GM12878 (cell line): Measurements from ENCODE around the gene SLC38A8. TPM values are rescaled to one million over a fixed set of nuclear protein-coding genes. Genes with fewer than 3 reads are reported as not detected.

Source experiments
- ATAC-seq: fragments of 200-7000 bp; cut with Tn5 transposase; 3 replicates; pipeline ENCODE4 v1.9.1; 2020; ENCODE audit warnings: mild to moderate bottlenecking, moderate library complexity
- BruUV-seq: library from RNA; stranded (reverse); fragments of 400-500 nt; replicated peaks from 2 replicates; lab custom pipeline; 2021; lab: Mats Ljungman, UMichigan
- CTCF ChIA-PET: fragments of 300-600 bp; sonication (Branson Sonifier 250); formaldehyde crosslinking; extraction: SDS; loops from one replicate; lab custom pipeline; 2021; ENCODE audit warnings: inconsistent platforms; lab: Yijun Ruan, JAX
- POLR2A ChIA-PET: fragments of 350-600 bp; formaldehyde crosslinking; extraction: SDS; loops from one replicate; lab custom pipeline; 2021; ENCODE audit warnings: inconsistent platforms; lab: Charles Lee
- RAD21 ChIA-PET: fragments of 300-600 bp; sonication (Branson Sonifier 250); formaldehyde crosslinking; loops from one replicate; lab custom pipeline; 2023; ENCODE audit warnings: antibody characterized with exemption; ENCODE audit not compliant: unreplicated experiment; lab: Charles Lee
- SMC1A ChIA-PET: fragments of 300-600 bp; sonication (Branson Sonifier 250); formaldehyde crosslinking; loops from one replicate; lab custom pipeline; 2023; ENCODE audit not compliant: unreplicated experiment, uncharacterized antibody; lab: Charles Lee
- DNase-seq: peaks from one replicate; pipeline ENCODE4 v3.0.0-alpha.2; 2011; ENCODE audit warnings: low read depth, low spot score
- FAIRE-seq: peaks from 3 replicates; lab custom pipeline; 2011; peaks lifted over from hg19 to GRCh38; lab: Jason Lieb, UNC
- H2AFZ ChIP-seq: 2 replicates; pipeline ENCODE4 v1.6.0; 2011; ENCODE audit warnings: low read depth, low read length, control low read depth; ENCODE audit not compliant: control insufficient read depth
- H3K27ac ChIP-seq: 2 replicates; pipeline ENCODE4 v1.5.1; 2011; ENCODE audit warnings: control low read depth; ENCODE audit not compliant: control insufficient read depth, insufficient read depth
- H3K27me3 ChIP-seq, 2 experiments: replicated peaks in 1 of 2; 2 replicates each; pipeline versions ENCODE4 v1.6.0 to v1.6.1; 2011; ENCODE audit warnings: low read length in 1 of 2; ENCODE audit not compliant: control insufficient read depth in 2 of 2, insufficient read depth in 2 of 2
- H3K36me3 ChIP-seq, 2 experiments: 2 replicates each; pipeline ENCODE4 v1.5.1; 2011; ENCODE audit warnings: low read length in 1 of 2; ENCODE audit not compliant: control insufficient read depth in 2 of 2, insufficient read depth in 2 of 2
- H3K4me1 ChIP-seq: 2 replicates; pipeline ENCODE4 v1.6.1; 2011; ENCODE audit warnings: mild to moderate bottlenecking, low read length, moderate library complexity, mixed read lengths; ENCODE audit not compliant: control insufficient read depth, insufficient read depth
- H3K4me2 ChIP-seq: 2 replicates; pipeline ENCODE4 v1.6.0; 2011; ENCODE audit warnings: control low read depth; ENCODE audit not compliant: control insufficient read depth, insufficient read depth
- H3K4me3 ChIP-seq: fragments of 200-600 bp; sonication (generic); 2 replicates; pipeline ENCODE4 v1.5.1; 2016
- H3K79me2 ChIP-seq: 2 replicates; pipeline ENCODE4 v1.6.0; 2011; ENCODE audit warnings: low read length; ENCODE audit not compliant: control insufficient read depth, insufficient read depth
- H3K9ac ChIP-seq: 2 replicates; pipeline ENCODE4 v1.8.0; 2011; ENCODE audit warnings: low read length, control low read depth, mixed read lengths; ENCODE audit not compliant: control insufficient read depth, insufficient read depth
- H3K9me3 ChIP-seq: replicated peaks from 3 replicates; pipeline ENCODE4 v1.5.1; 2011; ENCODE audit warnings: mild to moderate bottlenecking, low read length; ENCODE audit not compliant: control insufficient read depth, insufficient read depth
- H4K20me1 ChIP-seq: 2 replicates; pipeline ENCODE4 v1.6.0; 2011; ENCODE audit not compliant: control insufficient read depth, insufficient read depth
- CBX3 ChIP-seq: fragments of 200-600 bp; sonication (generic); IDR thresholded peaks from 2 replicates; pipeline ENCODE4 v1.6.1; 2016; ENCODE audit warnings: low read depth, borderline replicate concordance
- CHD4 ChIP-seq: fragments of 200-600 bp; sonication (generic); IDR thresholded peaks from 2 replicates; pipeline ENCODE4 v1.6.1; 2016; ENCODE audit warnings: mild to moderate bottlenecking
- E4F1 ChIP-seq: fragments of 450-650 bp; IDR thresholded peaks from 2 replicates; pipeline ENCODE4 v1.6.1; 2018; ENCODE audit warnings: borderline replicate concordance, mild to moderate bottlenecking; ENCODE audit not compliant: partially characterized antibody
- EGR1 ChIP-seq, 2 experiments: IDR thresholded peaks; 1 replicate in 1 of 2; 2 replicates in 1 of 2; pipeline ENCODE4 v1.6.1; 2011 to 2012; ENCODE audit warnings: low read depth in 2 of 2, low read length in 2 of 2, borderline replicate concordance in 1 of 2, mild to moderate bottlenecking in 1 of 2, moderate library complexity in 1 of 2
- EZH2 ChIP-seq: IDR thresholded peaks from 2 replicates; pipeline ENCODE4 v1.6.1; 2012; ENCODE audit warnings: low read depth, mild to moderate bottlenecking, control low read depth, inconsistent platforms, low read length, borderline replicate concordance; ENCODE audit not compliant: control insufficient read depth
- FOS ChIP-seq: IDR thresholded peaks from 3 replicates; pipeline ENCODE4 v1.6.1; 2011; ENCODE audit warnings: borderline replicate concordance; ENCODE audit not compliant: insufficient read length; ENCODE audit errors: extremely low read depth
- GATAD2B ChIP-seq: fragments of 450-650 bp; conservative IDR thresholded peaks from 2 replicates; pipeline ENCODE4 v1.6.1; 2017; ENCODE audit warnings: low read depth, mild to moderate bottlenecking, moderate library complexity
- IRF3 ChIP-seq: fragments of 450-650 bp; IDR thresholded peaks from 2 replicates; pipeline ENCODE4 v1.6.1; 2014; ENCODE audit warnings: mild to moderate bottlenecking
- SP1 ChIP-seq: IDR thresholded peaks from one replicate; pipeline ENCODE4 v1.6.1; 2011; ENCODE audit warnings: low read depth, low read length
- SREBF2 ChIP-seq: IDR thresholded peaks from 2 replicates; pipeline ENCODE4 v1.6.1; 2012; ENCODE audit warnings: mild to moderate bottlenecking, low read length
- ZBTB4 ChIP-seq: fragments of 450-650 bp; formaldehyde crosslinking; IDR thresholded peaks from 2 replicates; pipeline ENCODE4 v1.4.0; 2022; ENCODE audit warnings: mild to moderate bottlenecking, moderate library complexity
- ZNF217 ChIP-seq: fragments of 450-650 bp; IDR thresholded peaks from 2 replicates; pipeline ENCODE4 v1.6.1; 2017; ENCODE audit warnings: antibody characterized with exemption, mild to moderate bottlenecking
- ZZZ3 ChIP-seq: IDR thresholded peaks from 2 replicates; pipeline ENCODE4 v1.6.1; 2011; ENCODE audit warnings: low read depth; ENCODE audit not compliant: control insufficient read depth, insufficient read length
- WGBS: methylation state at CpG from one replicate; pipeline ENCODE4 v1.1.6; 2016; ENCODE audit warnings: low lambda C conversion rate; ENCODE audit not compliant: insufficient replicate concordance, insufficient coverage; ENCODE audit errors: missing lambda C conversion rate; 5-methylcytosine and 5-hydroxymethylcytosine counted together
- in situ Hi-C: fragments of 300-500 bp; cut with MboI; formaldehyde crosslinking; loops from 9 replicates; pipeline ENCODE4 v1.14.3; 2018; ENCODE audit warnings: mixed read lengths
- intact Hi-C: fragments of 100-400 bp; cut with micrococcal nuclease; formaldehyde crosslinking; loops from one replicate; pipeline ENCODE4 v1.14.2; 2022; ENCODE audit not compliant: unreplicated experiment
- polyA plus RNA-seq, 11 experiments: library from polyadenylated mRNA; depleted of rRNA in 4 of 11; unstranded in 6 of 11; stranded (reverse) in 5 of 11; fragments of >200 nt; fragmentation: Nextera tagmentation in 4 of 11; fragmentation: Illumina TruSeq in 1 of 11; extraction: Ambion mirVana in 4 of 11; extraction: Trizol in 1 of 11; gene quantifications; 1 replicate in 1 of 11; 2 replicates in 10 of 11; pipeline versions ENCODE4 v1.2.1 to v1.2.3, GENCODE V29; 2011 to 2016; ENCODE audit warnings: inconsistent platforms in 2 of 11, missing spikeins in 2 of 11, low read depth in 1 of 11
- total RNA-seq, 4 experiments: library from RNA; depleted of rRNA in 3 of 4; stranded (reverse); fragments of >200 nt in 3 of 4; fragmentation: Illumina TruSeq in 1 of 4; extraction: Trizol in 1 of 4; gene quantifications; 2 replicates each; pipeline versions ENCODE4 v1.2.1 to v1.2.3, GENCODE V29; 2013 to 2021

SLC38A8 gene
- total and polyA plus RNA-seq, 10 of the 15 experiments (the other 5 are each of a cell fraction or from before 2014, with no cell fraction given), result not detected

GRCh38 chr16:84026606-84027005 is 16.0 kb downstream of the SLC38A8 start:
- Histone ChIP-seq H3K27me3 (no peaks in the 10 kb centered on the region), H4K20me1 (no peaks in the 10 kb centered on the region), H3K4me3 (no peak overlapping the region), H2AFZ (no peak overlapping the region), H3K4me2 (no peak overlapping the region), H3K36me3 (no peaks in the 10 kb centered on the region), H3K79me2 (no peaks in the 10 kb centered on the region), H3K9ac (no peak overlapping the region), H3K27ac (no peak overlapping the region), H3K4me1 (no peaks in the 10 kb centered on the region), H3K9me3 (no peaks in the 10 kb centered on the region; the same call in 1 of the 3 replicates)
- DNase-seq (no peak), ATAC-seq (no peak), FAIRE-seq (no peak)
- BruUV-seq, result no TSS peak
- ChIA-PET CTCF (no interaction called here), RAD21 (no interaction called here), POLR2A (no interaction called here), SMC1A (no interaction called here)
- in situ Hi-C loops, result no loop called here
- intact Hi-C loops, result no loop called here
- 59% methylated on average over 10 of the region's 10 CpGs for WGBS
- no peak for TF ChIP-seq CHD4
- TF ChIP-seq EGR1 (IDR thresholded peaks at IDR 0.05; ENCODE audit: borderline replicate concordance in 1 of 2, low read depth in 2 of 2, low read length in 2 of 2), result no peak
- no peak for TF ChIP-seq FOS
- TF ChIP-seq GATAD2B, result no peak
- TF ChIP-seq EZH2, result no peak
- TF ChIP-seq ZNF217, result no peak
- TF ChIP-seq SREBF2, result no peak
- TF ChIP-seq E4F1, result no peak
- TF ChIP-seq IRF3, result no peak
- TF ChIP-seq ZZZ3, result no peak
- no peak for TF ChIP-seq ZBTB4 (CRISPR knock-in tag)
- TF ChIP-seq CBX3, result no peak
- no peak for TF ChIP-seq SP1
